Measurements from ENCODE around the gene ADCK1. TPM values are rescaled to one million over a fixed set of nuclear protein-coding genes. Genes with fewer than 3 reads are reported as not detected.
"Not testable (repeated sequence)": the region's sequence is repeated elsewhere in the genome, so short reads cannot be mapped to it uniquely, and the experiment has no call there.

The ADCK1 gene
- total RNA-seq, 6 experiments from 2014 or later = 3.7 to 6.0 (median 5.1) TPM

- ATAC-seq (no peak), DNase-seq (no peak)
- Histone ChIP-seq H3K4me3 (no peak overlapping the region), H3K9me3 (no peaks in the 10 kb centered on the region), H3K36me3 (no peaks in the 10 kb centered on the region), H3K27ac (no peak overlapping the region), H3K4me1 (no peaks in the 10 kb centered on the region), H3K27me3 (no peaks in the 10 kb centered on the region)
- intact Hi-C loops (cut with DNase I) = no loop called here
- WGBS (ENCODE audit: insufficient coverage, low coverage, low lambda C conversion rate, missing lambda C conversion rate) = no CpG with 5 or more reads among the region's 2 CpGs
- TF ChIP-seq POLR2A (IDR thresholded peaks at IDR 0.05) = no peak
- TF ChIP-seq CTCF (IDR thresholded peaks at IDR 0.05) = no peak
These were observed 83.9 kb downstream of the ADCK1 start for GRCh38 chr14:77883847-77884238.

GRCh38 chr14:77885367-77885766 lies 85.5 kb downstream of the ADCK1 start:
- TF ChIP-seq CTCF (IDR thresholded peaks at IDR 0.05) = no peak
- no peak for TF ChIP-seq POLR2A (IDR thresholded peaks at IDR 0.05)
- no peak overlapping the region for H3K4me3 ChIP-seq
- no peaks in the 10 kb centered on the region for H3K27me3 ChIP-seq
- no peaks in the 10 kb centered on the region for H3K9me3 ChIP-seq
- intact Hi-C loops (cut with DNase I) = no loop called here
- 80% methylated on average over 3 of the region's 3 CpGs for WGBS (ENCODE audit: insufficient coverage, low coverage, low lambda C conversion rate, missing lambda C conversion rate)
- H3K36me3 ChIP-seq = no peaks in the 10 kb centered on the region
- ATAC-seq (no peak), DNase-seq (no peak)
- no peak overlapping the region for H3K27ac ChIP-seq
- no peaks in the 10 kb centered on the region for H3K4me1 ChIP-seq

- Histone ChIP-seq H3K36me3 (no peaks in the 10 kb centered on the region), H3K27me3 (no peaks in the 10 kb centered on the region), H3K4me1 (no peaks in the 10 kb centered on the region), H3K27ac (no peak overlapping the region), H3K4me3 (no peak overlapping the region), H3K9me3 (no peaks in the 10 kb centered on the region)
- TF ChIP-seq CTCF (IDR thresholded peaks at IDR 0.05) (no peak), POLR2A (IDR thresholded peaks at IDR 0.05) (no peak)
- no peak for ATAC-seq
- DNase-seq = no peak
- intact Hi-C loops (cut with DNase I) = no loop called here
- 67% methylated on average over 1 of the region's 3 CpGs for WGBS (ENCODE audit: insufficient coverage, low coverage, low lambda C conversion rate, missing lambda C conversion rate)
These were observed 86.1 kb downstream of the ADCK1 start for GRCh38 chr14:77886010-77886409.

- 94% methylated on average over 2 of the region's 3 CpGs for WGBS (ENCODE audit: insufficient coverage, low coverage, low lambda C conversion rate, missing lambda C conversion rate)
- ATAC-seq; intact Hi-C loops (cut with DNase I): not testable (repeated sequence)
These were observed 89.0 kb downstream of the ADCK1 start for GRCh38 chr14:77888903-77889302.

GRCh38 chr14:77889971-77890442 lies 90.1 kb downstream of the ADCK1 start:
- Histone ChIP-seq H3K27ac (no peak overlapping the region), H3K27me3 (no peaks in the 10 kb centered on the region), H3K4me3 (no peak overlapping the region), H3K36me3 (no peaks in the 10 kb centered on the region), H3K4me1 (no peaks in the 10 kb centered on the region), H3K9me3 (no peaks in the 10 kb centered on the region)
- no peak for ATAC-seq
- intact Hi-C loops (cut with DNase I) = no loop called here
- WGBS (ENCODE audit: insufficient coverage, low coverage, low lambda C conversion rate, missing lambda C conversion rate) = 80% methylated on average over 2 of the region's 3 CpGs
- no peak for DNase-seq
- no peak for TF ChIP-seq POLR2A (IDR thresholded peaks at IDR 0.05)
- TF ChIP-seq CTCF (IDR thresholded peaks at IDR 0.05) = no peak

More at GRCh38 chr14:77888903-77889302, 89.0 kb downstream of the ADCK1 start:
- H3K27me3 ChIP-seq, H3K36me3 ChIP-seq, H3K9me3 ChIP-seq, H3K27ac ChIP-seq, H3K4me3 ChIP-seq, H3K4me1 ChIP-seq, DNase-seq: not testable (repeated sequence)

Data from right lobe of liver (tissue), 6 donors.